GM12878 (cell line): ENCODE data around the gene PDIA4.

Experiments used
- EGR1 ChIP-seq, 2 experiments: IDR thresholded peaks; 1 replicate in 1 of 2; 2 replicates in 1 of 2; pipeline ENCODE4 v1.6.1; 2011 to 2012; ENCODE audit warnings: low read depth in 2 of 2, low read length in 2 of 2, borderline replicate concordance in 1 of 2, mild to moderate bottlenecking in 1 of 2, moderate library complexity in 1 of 2
- EP300 ChIP-seq, 2 experiments: fragments of 150-350 bp in 1 of 2; IDR thresholded peaks; 2 replicates each; pipeline ENCODE4 v1.6.1; 2011 to 2012; ENCODE audit warnings: low read depth in 2 of 2, low read length in 2 of 2, borderline replicate concordance in 1 of 2, improper control_type of control experiment in 1 of 2, inconsistent platforms in 1 of 2; ENCODE audit not compliant: control insufficient read depth in 1 of 2
- FOXM1 ChIP-seq: IDR thresholded peaks from 2 replicates; pipeline ENCODE4 v1.6.1; 2012; ENCODE audit warnings: low read depth, mild to moderate bottlenecking, inconsistent platforms, low read length, moderate library complexity
- NFIC ChIP-seq: IDR thresholded peaks from 2 replicates; pipeline ENCODE4 v1.6.1; 2012; ENCODE audit warnings: low read depth, mild to moderate bottlenecking, inconsistent platforms, low read length, moderate library complexity
- RAD21 ChIP-seq: IDR thresholded peaks from 2 replicates; pipeline ENCODE4 v1.6.1; 2011; ENCODE audit warnings: mild to moderate bottlenecking, low read depth, low read length, moderate library complexity; ENCODE audit not compliant: insufficient read depth
- TCF7 ChIP-seq: IDR thresholded peaks from 2 replicates; pipeline ENCODE4 v1.6.1; 2014; ENCODE audit warnings: antibody characterized with exemption, borderline replicate concordance
- ZNF24 ChIP-seq: fragments of 450-650 bp; IDR thresholded peaks from 2 replicates; pipeline ENCODE4 v1.6.1; 2017; ENCODE audit warnings: antibody characterized with exemption, mild to moderate bottlenecking
- TF ChIP-seq, protein P1 (sequence below), 3 experiments: IDR thresholded peaks in 2 of 3; conservative IDR thresholded peaks in 1 of 3; 2 replicates each; pipeline ENCODE4 v1.5.1; 2011; ENCODE audit warnings: low read depth in 3 of 3, low read length in 3 of 3, mild to moderate bottlenecking in 3 of 3, control low read depth in 2 of 3, moderate library complexity in 2 of 3, inconsistent platforms in 1 of 3, mixed read lengths in 1 of 3; ENCODE audit not compliant: control insufficient read depth in 2 of 3, insufficient read depth in 1 of 3; ENCODE audit errors: extremely low read depth in 1 of 3

DNA sequence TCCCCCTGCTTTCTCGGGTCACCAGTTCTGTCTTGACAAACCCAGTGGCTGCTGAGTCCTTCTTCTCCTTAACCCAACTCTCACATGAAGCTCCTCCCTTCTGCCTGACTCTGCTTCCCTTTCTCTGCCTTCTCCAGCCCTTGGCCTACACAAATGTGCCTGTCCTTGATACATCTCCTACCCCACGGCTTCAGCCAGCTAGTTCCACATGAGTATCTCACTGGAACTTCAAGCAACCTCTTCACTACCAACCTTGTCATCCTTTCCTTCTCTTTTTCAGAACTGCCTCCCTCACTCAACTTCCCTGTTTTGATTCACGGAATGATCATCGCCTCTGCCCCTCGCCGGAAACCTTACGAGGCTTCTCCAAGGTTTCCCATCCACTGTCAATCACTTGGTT, 55.9 kb downstream of the PDIA4 start:
- TF ChIP-seq TCF7: no peak
- no peak for TF ChIP-seq NFIC
- TF ChIP-seq EGR1 (IDR thresholded peaks at IDR 0.05; ENCODE audit: borderline replicate concordance in 1 of 2, low read depth in 2 of 2, low read length in 2 of 2): no peak
- TF ChIP-seq, protein P1, sequence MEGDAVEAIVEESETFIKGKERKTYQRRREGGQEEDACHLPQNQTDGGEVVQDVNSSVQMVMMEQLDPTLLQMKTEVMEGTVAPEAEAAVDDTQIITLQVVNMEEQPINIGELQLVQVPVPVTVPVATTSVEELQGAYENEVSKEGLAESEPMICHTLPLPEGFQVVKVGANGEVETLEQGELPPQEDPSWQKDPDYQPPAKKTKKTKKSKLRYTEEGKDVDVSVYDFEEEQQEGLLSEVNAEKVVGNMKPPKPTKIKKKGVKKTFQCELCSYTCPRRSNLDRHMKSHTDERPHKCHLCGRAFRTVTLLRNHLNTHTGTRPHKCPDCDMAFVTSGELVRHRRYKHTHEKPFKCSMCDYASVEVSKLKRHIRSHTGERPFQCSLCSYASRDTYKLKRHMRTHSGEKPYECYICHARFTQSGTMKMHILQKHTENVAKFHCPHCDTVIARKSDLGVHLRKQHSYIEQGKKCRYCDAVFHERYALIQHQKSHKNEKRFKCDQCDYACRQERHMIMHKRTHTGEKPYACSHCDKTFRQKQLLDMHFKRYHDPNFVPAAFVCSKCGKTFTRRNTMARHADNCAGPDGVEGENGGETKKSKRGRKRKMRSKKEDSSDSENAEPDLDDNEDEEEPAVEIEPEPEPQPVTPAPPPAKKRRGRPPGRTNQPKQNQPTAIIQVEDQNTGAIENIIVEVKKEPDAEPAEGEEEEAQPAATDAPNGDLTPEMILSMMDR (IDR thresholded peaks at IDR 0.05 in 2 of 3, conservative IDR thresholded peaks at IDR 0.05 in 1 of 3; ENCODE audit: control insufficient read depth in 2 of 3, extremely low read depth in 1 of 3, insufficient read depth in 1 of 3, low read depth in 3 of 3, low read length in 3 of 3): no peak
- no peak for TF ChIP-seq EP300 (IDR thresholded peaks at IDR 0.05; ENCODE audit: borderline replicate concordance in 1 of 2, control insufficient read depth in 1 of 2, low read depth in 2 of 2, low read length in 2 of 2)
- no peak for TF ChIP-seq FOXM1
- TF ChIP-seq RAD21: no peak
- TF ChIP-seq ZNF24: no peak
